HG03442 (cell line): ENCODE measurements around the gene LYL1.
"Not testable (repeated sequence)": the region's sequence is repeated elsewhere in the genome, so short reads cannot be mapped to it uniquely, and the experiment has no call there.

ENCODE experiments used
- ATAC-seq: cut with Tn5 transposase; IDR thresholded peaks from one replicate; pipeline ENCODE4 v1.9.1; 2021; ENCODE audit warnings: mild to moderate bottlenecking, moderate library complexity; ENCODE audit not compliant: unreplicated experiment

LYL1 gene

DNA sequence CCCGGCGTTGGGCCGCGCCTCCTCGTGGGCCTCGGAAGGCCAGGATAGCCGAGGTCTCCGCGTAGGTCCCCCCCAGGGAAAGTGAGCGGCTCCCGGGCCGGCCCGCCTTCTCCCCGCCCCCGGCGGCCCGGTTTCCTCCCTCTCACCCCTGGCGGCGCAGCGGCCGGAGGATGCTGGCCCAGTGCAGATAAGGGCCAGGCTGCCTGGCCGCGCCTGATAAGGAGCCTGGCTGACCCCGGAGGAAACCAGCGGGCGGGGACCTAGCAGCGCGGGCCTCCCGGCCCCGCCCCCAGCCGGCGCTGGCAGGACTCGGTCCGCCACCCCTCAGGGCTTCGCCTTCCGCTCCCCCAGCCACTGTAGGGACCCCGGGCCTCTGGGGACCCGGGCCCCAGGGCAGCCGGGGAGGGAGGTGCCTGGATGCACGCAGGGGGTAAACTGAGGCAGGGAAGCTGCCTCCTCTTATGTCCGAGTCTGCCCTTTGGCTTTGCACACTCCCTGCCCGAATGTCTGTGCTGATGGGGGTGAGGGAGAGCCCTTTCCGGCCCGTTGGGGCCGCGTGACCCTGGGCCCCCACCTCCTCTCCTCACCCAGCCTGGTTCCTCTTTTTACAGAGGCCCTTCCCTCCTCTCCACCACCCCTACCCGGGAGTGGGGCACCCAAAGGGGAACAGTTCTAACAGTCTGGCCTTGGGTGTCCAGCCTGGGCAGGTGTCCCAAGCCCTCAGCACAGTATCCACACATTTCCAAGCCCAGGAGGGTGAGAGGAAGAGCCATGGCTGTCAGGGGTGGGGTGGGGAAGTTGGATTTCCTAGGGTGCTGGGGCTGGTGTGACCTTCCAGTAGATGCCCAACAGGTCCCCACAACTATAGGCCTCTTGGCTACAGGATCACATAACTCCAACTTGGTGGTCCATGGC is at the start of gene LYL1:
Gene LYL1 (minus strand): TSS at position 193 of the 915 bp plus-strand sequence. CDS start 1,687 bp downstream, outside the sequence.
- peak; percentile 27 for ATAC-seq

DNA sequence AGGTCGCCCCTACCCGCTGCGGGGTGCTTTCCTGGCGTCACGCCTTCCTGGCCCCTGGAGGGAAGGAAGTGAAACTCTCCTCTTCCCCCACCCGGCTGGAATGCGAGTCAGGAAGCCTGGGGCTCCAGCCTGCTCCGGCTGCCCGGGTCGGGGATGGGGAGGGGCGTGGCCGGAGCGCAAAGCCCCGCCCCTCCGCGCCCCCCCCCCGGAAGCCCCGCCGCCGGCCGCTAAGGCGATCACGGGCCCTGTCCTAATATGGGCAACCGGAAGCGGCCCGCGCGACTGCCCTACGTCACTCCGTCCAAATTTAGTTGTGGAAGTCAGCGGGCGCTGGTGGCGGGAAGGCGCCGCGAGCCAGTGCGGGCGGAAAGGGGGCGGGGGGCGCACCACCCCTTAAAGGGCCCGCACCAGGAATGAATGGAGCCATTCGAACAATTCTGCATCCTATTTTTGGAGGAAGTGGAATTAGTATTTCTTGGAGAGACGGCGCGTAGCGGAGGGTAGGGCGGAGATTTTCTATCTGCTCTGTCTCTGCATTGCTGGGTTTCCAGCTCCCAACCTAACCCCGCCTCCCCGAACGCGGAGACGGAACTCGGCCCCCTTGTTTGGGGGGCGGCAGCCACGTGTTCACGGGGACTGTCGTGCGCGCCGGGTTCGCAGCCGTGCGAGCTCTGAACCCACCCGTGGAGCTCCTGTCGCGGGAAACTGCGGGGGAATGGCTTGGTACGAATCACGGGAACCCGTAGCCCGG is 49.1 kb upstream of the LYL1 start:
- ATAC-seq, result peak; percentile 38

DNA sequence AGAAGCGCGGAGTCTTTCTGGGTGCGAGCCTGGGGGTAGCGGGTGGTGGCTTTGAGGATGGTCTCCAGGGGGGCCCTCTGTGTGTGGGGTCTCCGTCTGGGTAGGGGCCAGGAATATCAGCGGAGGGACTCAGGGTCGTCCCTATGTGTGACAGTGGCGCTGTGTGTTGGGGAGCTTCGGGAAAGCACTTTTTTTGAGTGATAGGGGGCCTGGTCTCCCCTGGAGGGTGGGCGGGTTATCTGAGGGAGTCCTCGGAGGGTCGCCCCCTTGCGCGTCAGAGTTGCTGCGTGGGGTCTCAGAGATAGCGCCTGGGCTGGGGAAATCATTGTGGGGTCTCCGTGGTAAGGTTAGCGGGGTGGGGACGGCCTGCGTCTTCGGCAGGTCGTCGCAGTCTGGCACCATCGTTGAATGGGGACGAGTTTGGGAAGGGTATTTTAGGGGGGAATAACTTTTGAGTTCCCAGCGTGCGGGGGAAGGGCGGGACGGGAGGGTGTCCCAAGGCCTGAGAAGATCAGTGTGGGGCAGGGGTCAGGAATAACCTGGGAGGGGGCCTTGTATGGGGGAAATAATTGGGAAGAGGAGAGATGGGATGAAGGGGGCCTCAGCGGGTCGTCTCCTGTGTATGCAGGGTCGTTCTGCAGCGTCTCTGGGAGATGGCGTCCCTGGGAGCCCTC is 48.4 kb upstream of the LYL1 start:
- ATAC-seq, result no peak

DNA sequence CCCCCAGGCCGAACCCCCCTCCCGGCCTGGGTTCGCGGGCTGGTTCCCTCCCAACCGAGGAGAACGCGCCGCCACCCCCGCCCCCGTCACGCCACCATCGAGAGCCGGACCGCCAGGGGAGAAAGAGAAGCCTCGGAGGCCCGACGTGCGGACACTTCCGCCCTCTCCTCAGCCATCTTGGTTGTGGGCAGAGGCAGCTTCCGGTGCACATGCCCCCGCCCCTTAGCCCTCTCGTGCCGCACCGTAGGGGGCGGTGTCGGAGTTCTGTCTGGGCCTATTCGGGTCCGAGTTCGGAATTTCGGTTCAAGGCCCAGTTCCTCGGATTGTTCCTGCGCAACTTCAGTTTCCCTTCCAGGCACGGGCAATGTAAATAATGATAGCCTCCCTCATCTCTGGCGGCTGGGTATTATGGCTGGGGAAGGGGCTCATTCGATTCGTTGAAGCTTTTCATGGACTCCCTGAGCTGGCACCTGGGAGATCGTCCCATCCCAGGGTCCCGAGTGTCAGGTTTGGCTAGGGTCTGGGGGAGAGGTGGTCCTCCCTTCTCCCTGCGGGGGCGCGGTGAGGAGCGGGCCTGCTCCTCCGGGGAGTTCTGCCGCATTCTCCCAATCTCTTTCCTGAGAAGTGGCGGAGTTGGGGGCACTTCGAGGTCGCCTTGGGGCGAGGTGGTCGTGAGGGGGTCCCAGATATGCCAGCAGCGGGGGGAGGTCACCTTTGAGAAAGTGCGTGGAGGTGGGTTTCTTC is 47.7 kb upstream of the LYL1 start, which contains the start of the genes IER2 and STX10:
Gene IER2 (plus strand): TSS at position 225 of the 744 bp plus-strand sequence. CDS start 2,776 bp downstream, outside the sequence.
Gene STX10 (minus strand): TSS at position 189 of the 744 bp plus-strand sequence. CDS start 202 bp downstream, outside the sequence.
- ATAC-seq, result peak; percentile 33

DNA sequence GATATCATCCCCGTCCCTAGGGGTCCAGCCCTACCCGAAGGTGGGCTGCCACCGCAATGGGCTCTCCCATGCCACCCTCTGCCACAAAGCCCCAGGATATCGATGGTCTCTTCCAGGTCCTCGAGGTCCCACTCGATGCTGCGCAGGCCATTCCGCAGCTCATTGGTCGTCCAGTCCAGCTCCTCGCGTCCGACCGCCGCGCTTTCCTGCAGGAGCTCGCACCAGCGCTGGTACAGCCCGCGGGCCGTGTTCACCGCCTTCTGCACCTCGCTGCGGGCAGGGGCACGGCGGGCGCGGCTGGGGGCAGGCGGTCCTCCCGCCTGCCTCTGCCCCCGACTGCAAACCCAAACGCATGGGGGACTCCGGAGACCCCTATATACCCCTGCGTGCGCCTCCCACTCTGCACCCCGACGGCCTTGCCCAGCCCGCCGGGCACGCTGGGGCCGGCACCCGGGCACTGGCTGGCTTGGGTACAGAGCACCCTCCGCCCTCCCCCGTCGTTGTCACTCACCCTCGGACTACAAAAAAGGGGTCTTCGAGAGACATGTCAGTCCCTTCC is 47.0 kb upstream of the LYL1 start:
- no peak for ATAC-seq

DNA sequence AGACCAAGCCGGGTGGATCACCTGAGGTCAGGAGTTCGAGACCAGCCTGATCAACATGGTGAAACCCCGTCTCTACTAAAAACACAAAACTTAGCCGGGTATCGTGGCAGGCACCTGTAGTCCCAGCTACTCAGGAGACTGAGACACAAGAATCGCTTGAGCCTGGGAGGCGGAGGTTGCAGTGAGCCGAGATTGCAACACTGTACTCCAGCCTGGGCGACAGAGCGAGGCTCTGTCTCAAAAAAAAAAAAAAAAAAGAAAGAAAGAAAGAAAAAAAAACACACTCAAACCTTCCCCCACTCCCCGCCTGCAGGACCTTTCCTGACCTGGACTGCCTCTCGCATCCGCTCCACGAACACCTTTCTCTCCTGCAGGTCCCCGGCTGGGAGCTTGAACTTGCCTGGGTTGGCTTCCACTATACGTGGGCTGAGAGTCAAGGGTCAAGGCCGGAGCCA is 46.5 kb upstream of the LYL1 start:
- ATAC-seq, result not testable (repeated sequence)

DNA sequence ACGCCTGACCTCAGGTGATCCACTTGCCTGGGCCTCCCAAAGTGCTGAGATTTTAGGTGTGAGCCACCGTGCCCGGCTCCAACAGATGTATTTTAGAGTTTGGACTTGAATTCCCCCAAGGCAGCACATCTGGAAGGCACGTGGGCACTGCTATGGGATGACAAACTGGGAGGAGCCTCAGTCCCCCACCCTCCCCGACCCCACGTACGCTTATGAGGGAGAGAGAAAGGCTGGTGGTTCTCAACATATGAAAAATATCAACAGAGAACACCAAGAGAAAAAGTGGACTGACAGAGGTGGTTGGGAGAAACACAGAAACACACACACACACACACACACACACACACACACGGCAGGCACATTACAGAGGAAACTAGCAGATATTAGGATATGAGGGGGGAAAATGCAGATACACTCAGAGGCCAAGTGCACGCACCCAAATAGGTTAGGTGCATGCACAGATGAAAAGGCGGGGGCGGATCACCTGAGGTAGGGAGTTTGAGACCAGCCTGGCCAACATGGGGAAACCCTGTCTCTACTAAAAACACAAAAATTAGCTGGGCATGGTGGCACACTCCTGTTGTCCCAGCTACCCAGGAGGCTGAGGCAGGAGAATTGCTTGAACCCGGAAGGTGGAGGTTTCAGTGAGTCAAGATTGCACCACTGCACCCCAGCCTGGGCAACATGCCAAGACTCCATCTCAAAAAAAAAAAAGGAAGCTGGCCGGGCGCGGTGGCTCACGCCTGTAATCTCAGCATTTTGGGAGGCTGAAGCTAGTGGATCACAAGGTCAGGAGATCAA is 44.3 kb upstream of the LYL1 start:
- no peak for ATAC-seq

DNA sequence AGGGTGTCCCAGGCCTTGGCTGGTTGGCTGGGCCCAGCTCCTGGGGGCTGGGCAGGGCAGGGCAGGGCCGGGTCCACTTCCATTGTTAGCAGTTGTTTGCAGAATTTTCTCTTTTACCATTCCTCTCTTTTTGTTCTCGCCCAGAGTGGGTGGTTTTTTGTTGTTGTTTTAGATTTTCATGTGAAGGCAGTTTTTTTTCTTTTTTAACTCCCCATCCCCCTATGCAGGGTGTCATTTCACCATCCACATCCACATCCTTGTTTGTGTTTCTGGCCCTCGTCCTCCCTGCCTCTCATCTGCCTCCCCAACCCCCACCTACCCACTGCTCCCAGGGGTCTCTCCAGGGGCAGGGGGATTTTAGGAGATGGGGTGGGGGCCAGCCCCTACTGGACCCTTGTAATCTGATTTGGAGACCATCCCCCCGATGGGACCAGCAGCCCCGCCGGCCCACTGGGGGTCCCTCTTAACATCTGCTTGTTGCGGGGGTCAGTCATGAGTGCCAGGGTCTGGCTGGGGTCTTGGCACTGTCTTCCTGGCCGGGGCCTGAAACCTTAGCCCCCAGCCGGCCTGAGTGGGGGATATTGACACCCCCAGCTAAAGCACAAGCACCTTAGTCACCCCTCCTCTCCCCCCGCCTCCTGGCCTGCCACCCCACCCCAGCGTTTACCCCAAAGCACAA is 37.1 kb upstream of the LYL1 start:
- ATAC-seq, result no peak

DNA sequence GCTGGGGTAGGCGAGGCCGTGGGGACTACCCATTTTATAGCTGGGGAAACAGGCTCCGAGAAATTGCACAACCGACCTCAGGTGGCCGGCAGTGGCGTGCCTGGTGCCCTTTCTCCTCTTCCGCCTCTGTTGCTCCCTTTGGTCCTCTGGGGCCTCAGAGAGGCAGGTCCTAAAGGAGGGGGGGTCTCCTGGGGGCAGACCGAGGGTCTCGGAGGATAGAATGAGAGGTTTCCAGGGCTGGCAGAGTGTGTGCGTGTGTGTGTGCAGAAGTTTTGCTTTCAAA is 36.2 kb upstream of the LYL1 start:
- no peak for ATAC-seq

DNA sequence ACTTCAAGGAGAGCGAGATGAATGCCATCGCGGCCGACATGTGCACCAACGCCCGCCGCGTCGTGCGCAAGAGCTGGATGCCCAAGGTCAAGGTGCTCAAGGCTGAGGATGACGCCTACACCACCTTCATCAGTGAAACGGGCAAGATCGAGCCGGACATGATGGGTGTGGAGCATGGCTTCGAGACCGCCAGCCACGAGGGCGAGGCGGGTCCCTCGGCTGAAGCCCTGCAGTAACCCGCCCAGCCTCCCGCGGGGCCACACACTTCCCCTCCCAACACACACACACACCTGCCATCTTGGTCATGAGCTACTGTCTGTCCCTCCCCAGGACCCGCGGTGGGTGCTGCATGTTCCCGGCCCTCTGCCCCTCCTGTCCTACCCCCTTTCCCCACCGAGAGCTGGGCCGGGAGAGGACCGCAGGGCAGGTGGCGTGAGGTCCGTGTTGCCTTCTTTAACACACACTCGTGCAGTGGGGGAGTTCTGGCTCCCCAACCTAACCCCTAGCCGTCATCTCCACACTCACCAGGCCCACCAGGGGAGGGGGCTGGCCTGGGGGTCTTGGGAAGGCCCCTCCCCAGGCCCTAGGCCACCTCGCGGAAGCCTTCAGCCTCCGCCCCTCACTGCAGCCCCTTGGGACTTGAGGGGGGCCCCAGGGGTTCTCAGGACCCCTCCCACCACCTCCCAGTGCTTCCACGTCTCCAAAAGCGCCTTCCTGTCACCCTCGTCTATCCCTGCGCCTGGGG is 35.7 kb upstream of the LYL1 start:
- no peak for ATAC-seq

DNA sequence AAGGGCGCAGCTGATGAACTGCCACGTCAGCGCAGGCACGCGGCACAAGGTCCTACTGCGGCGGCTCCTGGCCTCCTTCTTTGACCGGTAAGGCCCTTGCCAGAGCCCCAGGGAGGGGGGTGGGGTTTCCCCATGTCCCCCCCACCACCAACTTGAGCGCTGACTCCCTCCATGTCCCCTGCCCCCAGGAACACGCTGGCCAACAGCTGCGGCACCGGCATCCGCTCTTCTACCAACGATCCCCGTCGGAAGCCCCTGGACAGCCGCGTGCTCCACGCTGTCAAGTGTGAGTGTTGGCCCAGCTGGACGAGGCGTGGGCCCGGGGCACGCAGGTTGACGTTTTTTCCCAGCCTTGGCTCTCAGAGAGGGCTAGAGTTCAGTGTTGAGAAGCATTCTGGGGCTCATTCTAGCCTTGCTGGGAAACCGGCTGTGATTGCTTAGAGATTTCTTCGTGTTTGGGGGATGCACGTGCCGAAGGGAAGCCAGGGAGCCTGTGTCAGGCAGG is 34.7 kb upstream of the LYL1 start:
- no peak for ATAC-seq

DNA sequence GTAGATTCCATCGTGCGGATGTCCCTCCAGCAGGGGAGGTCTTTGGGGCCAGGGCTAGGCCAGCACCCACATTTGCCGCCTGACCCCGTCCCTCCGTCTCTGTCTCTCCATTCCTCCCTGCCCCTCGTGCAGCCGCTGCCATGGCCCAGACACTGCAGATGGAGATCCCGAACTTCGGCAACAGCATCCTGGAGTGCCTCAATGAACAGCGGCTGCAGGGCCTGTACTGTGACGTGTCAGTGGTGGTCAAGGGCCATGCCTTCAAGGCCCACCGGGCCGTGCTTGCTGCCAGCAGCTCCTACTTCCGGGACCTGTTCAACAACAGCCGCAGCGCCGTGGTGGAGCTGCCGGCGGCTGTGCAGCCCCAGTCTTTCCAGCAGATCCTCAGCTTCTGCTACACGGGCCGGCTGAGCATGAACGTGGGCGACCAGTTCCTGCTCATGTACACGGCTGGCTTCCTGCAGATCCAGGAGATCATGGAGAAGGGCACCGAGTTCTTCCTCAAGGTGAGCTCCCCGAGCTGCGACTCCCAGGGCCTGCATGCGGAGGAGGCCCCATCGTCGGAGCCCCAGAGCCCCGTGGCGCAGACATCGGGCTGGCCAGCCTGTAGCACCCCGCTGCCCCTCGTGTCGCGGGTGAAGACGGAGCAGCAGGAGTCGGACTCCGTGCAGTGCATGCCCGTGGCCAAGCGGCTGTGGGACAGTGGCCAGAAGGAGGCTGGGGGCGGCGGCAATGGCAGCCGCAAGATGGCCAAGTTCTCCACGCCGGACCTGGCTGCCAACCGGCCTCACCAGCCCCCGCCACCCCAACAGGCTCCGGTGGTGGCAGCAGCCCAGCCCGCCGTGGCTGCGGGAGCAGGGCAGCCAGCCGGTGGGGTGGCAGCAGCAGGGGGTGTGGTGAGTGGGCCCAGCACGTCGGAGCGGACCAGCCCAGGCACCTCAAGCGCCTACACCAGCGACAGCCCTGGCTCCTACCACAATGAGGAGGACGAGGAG is 32.7 kb upstream of the LYL1 start:
- no peak for ATAC-seq

DNA sequence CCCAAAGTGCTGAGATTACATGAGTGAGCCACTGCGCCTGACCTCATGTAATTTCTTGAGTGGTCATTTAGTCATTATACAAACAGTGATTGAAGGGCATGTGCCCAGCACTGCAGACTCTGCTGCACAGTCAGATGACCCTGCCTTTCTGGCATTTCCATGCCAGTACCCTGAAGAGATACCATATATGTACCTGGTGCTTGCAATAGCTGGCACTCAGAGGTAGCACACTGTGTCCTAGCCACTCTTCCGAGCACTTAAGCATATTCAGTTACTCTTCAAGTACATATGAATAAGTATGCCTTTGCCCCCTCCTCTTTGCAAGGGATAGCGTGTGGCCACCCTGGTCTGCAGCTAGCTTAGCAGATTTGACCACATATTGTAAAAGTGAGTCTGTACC is 32.0 kb upstream of the LYL1 start:
- no peak for ATAC-seq

DNA sequence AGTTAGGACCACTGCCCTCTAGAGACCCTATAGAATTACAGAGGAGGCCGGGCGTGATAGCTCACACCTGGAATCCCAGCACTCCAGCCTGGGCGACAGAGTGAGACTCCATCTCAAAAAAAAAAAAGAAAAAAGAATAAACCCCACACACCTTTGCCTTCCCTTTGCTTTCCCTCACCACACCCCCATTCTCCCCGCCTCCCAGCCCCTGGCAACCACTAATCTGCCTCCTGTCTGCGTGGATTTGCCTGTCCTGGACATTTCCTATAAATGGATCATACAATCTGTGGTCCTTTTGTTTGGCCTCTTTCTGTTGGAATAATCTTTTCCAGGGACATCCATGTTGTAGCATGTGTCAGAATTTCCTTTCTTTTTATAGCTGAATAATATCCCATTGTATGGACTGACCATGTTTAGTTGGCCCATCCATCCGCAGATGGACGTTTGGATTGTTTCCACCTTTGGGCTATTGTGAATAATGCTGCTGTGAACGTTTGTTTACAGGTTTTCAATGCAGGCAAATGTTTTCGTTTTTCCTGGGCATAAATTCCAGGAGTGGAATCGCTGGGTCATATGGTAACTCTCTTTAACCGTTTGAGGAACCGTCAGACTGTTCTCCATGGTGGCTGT is 30.7 kb upstream of the LYL1 start:
- ATAC-seq, result no peak

DNA sequence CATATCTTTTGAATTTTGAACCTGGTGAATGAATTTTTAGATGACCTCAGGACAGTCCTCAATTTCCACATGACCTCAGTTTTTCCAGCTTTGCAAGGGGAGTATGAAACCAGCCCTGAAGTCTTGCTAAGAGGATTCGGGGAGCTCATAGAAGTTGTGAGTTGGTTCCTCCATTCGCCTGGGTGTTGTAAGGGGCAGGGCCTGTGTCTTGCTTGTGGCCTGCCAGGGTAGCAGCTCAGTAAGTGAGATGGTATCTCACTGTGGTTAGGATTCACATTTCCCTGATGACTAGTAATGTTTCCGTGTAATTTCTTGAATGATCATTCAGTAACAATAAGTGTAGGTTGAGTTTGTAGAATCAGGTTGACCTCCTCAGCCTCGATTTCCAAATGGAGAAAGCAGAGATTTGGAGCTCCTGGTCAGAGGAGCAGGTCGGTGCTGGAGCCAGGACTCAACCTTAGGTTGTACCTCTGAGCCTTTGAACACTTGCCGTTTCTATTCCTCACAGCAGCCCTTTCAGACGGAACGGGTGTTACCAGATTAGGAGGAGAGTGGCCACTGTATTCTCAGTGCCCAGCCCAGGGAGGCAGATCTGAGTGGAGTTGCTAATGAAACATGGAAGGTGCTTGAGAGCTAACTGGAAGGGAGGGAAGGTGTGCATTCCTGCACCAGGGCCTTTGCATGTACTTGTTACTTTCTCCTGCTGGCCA is 30.0 kb upstream of the LYL1 start:
- no peak for ATAC-seq
